GM19238 (cell line): ENCODE data around the gene GUCY1B1.
"Not testable (repeated sequence)": the region's sequence is repeated elsewhere in the genome, so short reads cannot be mapped to it uniquely, and the experiment has no call there.

ENCODE experiments used
- DNase-seq: peaks from one replicate; pipeline ENCODE4 v3.0.0; 2011; ENCODE audit warnings: low spot score; ENCODE audit not compliant: insufficient read length

The GUCY1B1 gene

DNA sequence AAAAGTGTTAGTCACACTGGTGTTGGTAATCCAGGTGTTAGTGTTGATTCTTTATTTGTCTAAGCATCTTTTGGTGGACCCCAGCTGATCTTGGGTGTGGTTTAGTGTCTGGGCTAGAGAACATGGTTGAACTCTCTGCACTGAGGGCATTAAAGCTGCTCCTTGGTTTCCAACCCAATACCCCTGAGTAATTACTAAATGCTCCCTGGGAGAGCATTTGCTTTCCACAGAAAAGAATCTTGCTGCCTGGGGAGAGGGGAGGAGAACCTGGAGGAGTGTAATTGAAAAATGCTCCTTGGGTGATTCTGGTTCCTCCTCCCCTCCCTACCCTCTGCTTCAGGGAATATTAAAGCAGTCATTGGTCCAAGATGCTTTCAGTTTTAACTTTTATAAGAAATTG, 3.1 kb downstream of the GUCY1B1 start:
- DNase-seq: no peak

DNA sequence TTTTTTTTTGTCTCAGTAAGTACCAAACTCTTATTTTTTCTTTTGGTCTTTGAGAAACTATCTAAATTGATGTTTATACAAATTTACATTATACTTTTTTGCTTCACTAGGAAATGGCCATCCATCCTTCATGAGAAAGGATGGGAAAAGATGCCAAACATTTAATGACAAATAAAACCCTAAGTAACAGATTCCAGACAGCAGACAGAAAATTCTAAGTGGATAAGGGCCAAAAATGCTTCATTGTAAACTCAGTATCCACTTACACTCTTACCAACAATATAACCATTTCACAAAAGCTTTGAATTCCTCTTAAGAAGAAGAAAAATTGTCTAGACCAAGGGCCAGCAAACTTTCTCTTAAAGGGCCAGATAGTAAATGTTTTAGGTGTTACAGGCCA, 3.5 kb downstream of the GUCY1B1 start:
- DNase-seq: no peak

DNA sequence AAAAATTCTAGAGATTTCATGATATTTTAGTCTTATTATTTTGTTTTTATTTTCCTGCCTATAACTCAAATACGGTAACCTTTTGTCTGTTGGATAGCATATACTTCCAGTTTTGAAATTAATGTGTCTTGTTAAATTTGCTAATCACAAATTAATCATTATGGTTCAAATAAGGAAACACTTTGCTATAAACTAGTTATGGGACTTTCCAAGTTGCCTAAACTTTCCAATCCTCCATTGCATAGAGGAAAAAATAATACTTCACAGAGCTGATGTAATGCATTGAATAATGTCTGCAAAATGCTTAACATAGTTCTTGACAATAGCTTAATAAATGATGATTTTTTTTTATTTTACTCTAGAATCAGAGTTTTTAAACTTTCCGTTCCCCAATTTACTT, 4.7 kb downstream of the GUCY1B1 start:
- no peak for DNase-seq

DNA sequence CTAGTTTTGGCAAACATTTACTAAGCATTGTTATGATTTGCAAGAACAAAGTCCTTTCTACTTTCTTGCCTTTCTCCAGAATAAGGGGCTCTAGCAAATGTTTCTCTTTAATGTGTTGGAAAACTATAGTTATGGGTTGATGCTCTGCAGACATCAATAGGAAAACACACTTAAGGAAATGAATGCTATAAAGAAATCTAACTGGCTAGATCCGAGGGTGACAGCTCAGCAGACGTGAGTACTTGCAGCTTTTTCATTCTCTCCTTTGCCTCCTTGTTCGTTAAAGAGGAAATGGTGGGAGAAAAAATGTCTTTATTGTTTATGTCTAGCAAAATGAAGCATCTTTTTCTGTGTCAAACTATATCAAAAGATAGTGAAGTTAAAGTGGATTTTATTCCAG, 6.3 kb downstream of the GUCY1B1 start:
- no peak for DNase-seq

DNA sequence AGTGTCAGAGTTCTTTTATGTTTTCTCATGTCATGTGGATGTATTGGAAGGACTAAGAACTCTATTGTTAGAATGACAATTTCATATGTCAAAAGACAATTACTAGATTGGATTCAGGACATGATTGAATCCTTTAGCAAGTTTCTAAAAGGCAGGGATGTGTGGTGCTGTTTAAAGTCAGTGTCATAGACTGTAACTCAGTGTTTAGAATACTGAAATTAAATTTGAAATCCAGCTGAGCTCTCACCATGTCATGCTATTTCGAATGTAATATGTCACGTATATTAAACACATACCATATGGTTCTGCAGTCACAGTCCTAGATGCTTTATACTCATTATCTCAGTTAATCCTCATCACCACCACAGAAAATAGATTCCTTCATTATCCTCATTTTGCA, 7.8 kb downstream of the GUCY1B1 start:
- DNase-seq: no peak

DNA sequence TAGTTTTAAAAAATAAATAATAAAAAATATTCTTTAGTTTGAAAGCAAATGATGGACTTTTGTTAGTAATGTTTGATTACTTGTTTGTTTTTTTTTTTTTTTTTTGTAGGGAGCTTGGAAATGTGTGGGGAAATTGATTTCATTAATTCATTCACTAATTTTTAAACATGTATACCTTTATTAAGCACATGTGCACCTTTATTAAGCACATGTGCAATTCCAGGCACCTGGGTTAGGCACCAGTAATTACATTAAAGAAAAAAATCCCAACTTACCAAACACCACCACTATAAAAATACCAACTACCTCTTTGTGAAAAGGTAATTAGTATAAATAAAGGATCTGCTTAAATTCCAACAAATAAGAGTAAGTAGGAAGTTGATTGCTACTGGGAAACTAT, 9.5 kb downstream of the GUCY1B1 start:
- no peak for DNase-seq

DNA sequence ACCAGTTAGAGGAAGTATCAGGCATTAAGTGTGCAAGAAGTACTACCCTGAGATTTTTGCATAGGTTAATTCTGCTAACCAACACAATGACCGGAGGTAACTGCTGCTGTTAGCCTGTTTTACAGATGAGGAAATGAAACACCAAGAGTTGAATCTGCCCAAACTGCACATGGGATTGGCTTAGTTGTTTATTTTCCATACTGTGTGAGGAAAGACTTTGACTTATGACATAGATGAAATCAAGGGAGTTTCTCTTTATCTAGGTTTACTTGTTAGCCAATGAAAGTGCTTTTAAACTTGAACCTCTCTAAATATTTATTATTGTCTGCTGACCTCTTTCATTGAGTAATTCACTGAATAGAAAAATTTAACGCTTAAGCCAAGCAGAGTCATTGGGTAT, 10.3 kb downstream of the GUCY1B1 start:
- DNase-seq: no peak

DNA sequence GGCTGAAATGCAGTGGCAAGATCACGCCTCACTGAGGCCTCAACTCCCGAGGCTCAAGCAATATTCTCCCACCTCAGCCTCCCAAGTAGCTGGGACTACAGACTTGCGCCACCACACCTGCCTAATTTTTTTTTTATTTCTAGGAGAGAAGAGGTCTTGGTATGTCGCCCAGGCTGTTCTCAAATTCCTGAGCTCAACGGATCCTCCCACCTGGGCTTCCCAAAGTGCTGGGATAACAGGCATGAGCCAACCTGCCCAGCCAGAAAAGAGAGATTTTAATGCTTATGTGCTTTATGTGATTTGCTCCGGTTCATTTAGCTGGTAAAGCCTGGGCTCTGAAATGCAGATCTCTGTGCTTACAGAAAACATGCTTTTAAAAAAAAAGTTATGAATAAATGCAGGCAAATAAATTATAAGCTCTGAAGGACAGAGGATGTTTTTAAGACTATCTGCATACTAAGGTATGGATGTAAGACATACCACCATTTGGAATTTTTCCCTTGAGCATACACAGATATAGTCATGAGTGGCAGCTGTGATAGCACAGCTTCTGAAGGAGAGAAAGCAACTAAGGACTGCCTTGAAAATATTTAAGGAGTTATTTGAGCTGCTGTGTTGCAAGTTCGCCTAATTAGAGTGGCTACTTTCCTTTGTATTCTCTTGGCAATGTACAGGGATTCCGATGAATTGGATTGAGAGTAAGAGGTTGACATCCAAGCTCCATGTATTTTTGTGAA, 13.8 kb downstream of the GUCY1B1 start:
- no peak for DNase-seq

DNA sequence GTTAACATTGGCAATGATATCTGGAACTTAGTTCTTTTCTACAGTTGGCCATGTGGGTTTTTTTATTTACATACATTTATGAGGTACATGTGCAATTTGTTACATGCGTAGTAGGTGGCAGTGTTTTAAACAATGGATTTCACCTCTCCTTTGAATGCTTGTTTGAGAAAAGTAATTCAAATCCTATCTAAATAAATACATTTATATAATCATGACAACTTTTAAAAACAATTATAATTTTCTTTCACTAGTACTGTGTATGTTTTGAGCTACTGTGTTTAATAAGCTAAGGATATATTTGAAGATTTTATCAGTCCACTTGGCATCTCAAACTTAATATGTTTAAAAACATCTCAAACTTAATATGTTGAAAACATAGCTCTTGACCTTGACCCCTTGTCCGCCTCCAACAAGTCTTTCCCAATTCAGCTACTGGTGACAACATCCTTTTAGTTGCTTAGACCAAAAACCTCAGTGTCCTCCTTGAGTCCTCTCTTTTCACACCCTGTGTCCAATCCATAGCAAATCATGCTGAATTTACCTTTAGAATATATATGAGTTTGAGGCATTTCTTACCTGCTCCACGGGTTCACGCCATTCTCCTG, 14.5 kb downstream of the GUCY1B1 start:
- no peak for DNase-seq

DNA sequence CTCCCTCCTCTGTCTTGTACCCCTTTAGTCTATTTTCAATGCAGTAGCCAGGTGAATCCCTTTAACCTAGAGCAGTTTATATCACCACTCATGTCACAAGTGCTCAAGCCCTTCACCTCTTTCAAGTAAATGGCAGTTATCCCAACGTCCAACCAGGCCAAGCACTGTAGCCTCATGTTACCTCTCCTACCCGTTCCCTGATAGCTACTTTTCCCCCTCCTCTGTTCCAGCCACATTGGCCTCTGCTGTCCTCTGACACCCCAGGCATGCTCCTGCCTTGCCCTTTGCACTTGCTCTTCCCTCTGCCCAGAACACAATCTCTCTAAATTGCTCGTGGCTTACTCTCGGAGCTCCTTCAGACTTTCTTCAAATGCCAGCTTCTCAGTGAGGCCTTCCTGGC, 15.2 kb downstream of the GUCY1B1 start:
- DNase-seq: no peak

DNA sequence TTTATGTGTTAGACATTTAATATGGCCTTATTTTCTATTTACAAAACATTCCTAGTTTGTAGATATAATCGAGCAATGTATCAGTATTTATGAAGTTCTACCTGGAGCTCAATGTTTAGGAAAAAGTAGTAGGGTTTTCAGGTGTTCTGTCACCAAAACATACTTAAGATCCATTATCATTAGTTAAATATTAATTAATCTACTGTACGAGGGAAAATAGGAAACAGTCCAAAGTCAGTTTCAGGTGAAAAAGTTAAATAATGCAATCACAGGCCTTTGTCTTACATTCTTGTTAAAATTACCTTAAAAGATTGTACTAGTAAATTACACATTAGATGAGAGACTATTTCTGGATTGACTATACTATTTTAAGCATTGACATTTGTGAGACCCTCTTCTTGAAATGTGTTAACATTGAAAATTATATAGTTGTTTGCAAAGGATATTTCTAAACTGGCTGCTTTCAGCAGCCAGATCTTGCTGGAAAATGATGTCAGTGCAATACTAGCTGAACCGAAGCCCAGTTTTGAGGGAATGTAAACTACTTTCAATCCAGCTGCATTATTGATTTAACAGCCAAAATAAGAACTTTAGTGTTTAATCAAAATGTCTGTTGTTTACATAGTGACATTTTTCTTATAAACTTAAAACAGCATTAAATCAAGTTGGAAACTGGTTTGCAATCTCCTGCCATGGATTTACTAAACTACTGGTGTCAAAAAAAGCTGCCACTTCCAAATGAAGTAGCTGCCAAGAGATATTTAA, 19.3 kb downstream of the GUCY1B1 start:
- no peak for DNase-seq

DNA sequence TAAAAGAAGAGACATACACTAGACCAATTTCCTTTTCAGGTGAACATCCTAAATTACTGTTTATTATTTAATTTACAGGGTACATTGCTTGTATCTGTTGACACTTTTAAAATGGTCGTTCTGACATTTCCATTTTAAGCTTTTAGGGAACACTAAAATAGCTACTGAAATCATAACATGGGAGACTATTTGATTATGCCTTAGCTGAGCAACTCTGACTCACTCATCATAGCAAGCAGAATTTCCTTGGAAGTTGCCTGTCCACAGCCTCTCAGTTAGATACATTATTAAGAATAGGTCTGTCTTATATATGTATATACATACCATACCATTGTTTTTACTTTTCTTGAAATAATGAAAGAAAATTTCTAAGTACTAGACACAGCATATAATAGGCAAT, 22.0 kb downstream of the GUCY1B1 start:
- no peak for DNase-seq

DNA sequence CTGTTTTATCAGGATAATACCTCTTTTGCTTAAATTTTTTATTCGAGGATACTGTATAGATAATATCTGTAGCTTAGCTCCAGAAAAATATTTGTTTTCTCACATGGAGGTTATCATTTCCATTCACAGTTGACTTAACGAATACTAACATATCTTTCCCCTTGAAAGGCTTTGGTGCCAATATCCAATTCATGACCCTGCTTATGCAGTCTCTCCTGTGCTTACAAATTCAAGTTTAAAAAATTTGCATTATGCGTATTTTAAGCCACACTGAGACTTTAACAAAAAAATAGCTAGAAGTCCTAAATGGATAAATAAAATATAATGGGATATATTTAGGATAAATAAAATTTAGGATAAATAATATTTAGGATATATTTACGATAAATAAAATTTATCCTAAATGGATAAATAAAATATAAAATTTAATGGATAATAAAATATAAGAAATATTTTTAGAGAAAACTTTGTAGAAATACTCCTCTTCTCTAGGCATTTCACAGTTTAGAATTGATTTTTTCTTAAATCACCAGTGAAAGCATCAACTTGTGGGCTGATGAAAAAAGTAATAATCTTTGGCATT, 22.5 kb downstream of the GUCY1B1 start:
- DNase-seq: no peak

DNA sequence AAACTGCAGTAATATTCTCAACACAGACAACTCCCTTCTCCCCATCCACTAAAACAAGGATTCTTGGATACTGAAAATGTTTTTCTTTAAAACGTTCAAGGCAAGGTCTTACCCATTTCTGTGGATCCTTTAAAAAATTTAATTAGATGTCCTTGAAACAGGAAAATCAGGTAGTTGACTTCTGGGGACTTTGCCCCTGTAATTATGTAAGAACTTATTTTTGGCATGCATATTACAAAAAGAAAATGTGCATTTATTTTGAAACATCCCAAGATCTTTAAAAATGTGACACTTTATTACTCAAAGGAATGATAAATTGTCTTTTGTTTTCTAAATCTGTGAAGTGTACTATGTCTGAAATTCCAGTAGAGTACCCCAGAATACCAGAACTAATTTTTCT, 25.8 kb downstream of the GUCY1B1 start:
- DNase-seq: no peak

DNA sequence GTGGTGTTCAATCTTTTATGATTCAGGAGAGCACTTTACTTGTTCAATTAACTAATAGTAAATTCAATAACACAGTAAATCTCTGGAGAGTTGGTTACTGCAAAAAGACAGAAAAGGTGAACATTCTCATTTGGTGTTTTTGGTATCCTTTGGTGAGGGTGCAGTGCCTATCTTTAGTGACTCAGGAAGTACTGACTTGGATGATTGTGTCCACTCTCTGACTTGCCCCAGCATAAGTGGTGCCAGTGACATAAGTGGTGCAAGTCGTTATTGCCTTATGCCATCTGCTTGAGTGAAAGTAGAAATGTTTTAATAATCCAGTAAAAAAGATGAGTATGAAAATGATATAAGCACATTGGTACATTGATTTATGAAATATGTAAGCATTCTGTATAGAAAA, 27.0 kb downstream of the GUCY1B1 start:
- no peak for DNase-seq

DNA sequence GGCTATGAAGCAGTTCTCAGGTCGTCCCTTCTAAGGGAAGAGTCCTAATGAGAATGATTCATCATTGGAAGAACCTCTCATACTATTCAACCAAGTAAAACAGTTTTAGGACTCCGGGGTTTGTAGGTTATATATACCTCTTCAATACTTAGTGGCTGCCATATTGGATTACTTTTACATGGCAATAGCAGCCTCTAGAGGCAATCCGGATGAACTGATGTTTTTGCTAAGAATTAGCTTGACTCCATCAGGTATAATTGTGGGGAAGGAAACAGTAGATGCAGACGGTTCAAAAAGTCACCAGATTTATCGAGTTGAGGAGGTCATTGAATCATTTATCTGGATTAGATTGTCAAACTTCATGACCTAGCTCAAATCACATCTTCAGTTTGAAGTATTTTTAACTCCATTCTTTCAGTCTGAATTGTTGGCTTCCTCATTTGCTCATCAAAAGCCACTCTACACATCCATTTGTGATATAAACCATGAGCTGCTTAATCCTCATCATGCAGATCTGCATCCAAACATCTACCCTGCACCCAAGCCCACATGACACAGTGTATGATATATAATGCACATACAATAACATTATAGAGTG, 28.4 kb downstream of the GUCY1B1 start:
- no peak for DNase-seq

DNA sequence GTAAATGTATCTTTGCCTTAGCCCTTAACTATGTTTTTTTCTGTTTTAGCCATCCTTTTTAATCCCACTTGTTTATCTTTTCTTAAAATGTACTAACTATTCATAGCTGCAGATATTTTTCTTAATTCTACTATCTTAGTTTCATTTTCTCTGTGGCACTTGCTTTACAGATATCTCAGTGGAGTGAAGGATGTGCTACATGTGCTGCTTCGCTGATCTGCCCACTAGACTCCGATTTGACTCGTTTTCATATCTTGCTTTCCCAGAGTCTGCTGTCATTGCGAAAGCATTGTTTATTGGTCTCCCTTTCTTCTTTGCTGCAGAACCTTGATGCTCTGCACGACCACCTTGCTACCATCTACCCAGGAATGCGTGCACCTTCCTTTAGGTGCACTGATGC, 30.6 kb downstream of the GUCY1B1 start:
- DNase-seq: no peak

DNA sequence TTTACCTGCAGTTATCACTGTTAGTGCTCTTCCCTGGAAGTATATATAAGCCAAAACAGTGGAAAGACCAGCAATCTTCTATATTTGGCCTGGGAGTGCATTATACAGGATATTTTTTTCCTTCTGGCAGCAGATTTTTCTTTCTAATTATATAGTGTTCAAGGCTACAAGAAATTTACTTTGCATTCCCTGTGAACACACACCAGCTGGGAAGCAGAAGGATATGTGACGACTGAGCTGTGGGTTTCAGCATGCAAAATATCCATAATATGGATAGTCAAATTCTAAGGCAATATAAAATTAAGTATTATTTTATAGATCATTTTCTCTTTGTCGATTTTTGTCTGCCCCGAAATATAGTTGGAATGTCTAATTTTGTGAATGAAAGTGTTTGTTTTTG, 31.2 kb downstream of the GUCY1B1 start:
- DNase-seq: no peak

DNA sequence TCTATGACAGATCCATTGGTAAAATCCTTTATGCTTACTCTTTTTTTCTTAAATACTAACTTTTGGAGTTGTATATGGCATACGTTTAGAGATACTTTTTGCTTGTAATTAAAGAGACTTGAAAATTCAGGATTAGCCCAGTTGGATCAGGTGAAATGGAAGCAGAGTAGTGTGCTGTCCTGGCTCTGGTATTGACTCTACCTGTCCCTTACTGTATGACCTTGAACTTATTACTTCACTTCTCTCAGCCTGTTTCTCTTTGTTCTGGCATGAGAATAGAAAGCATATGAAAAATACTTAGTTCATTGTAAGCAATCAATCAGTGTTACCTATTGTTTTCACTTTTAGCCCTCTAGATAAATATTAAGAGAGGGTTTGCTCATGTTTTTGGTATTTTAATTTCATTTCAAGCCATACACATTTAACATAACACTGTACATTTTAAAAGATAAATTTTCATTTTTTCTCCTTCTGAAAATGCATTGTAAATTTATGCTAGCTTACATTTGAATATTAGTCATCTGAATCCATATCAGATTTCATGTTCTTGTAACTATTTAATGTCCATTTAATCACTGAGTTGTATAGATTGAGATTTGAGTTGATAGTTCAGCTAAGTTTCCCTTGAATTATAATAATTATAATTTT, 35.9 kb downstream of the GUCY1B1 start:
- DNase-seq: no peak

DNA sequence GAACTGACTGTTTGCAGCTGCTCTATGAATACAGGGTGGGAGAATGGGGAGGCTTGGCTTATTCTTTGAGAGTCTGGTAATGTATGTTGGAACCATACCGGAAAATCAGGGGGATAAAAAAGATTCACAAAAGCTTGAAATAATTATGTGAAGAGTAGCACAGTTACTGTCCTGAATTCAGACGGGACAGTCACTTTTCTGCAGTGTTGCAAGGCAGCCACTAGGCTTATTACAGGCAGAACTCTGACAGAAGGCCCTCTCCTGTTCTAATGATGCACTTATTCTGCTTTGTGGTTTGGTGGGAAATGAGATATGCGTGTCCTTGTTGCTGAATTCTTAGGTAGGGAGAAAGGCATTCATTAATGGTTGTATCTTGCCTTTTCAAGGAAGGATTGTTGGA, 37.2 kb downstream of the GUCY1B1 start:
- DNase-seq: no peak

DNA sequence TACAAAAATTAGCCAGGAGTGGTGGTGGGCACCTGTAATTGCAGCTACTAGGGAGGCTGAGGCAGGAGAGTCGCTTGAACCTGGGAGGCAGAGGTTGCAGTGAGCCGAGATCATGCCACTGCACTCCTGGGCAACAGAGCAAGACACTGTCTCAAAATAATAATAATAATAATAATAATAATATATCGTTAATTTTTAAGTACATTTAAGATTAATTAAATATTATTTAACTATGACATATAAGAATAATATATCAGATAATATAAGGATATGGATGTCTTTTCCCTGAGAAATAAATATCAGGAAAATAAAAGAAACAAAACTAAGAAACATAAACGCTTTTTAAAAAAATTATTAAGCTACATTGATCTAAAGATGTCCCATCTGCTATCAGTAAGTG, 38.8 kb downstream of the GUCY1B1 start:
- not testable (repeated sequence) for DNase-seq
